WERI-Rb-1 (cell line): ENCODE measurements around the gene NUP62CL.
"Not testable (repeated sequence)": the region's sequence is repeated elsewhere in the genome, so short reads cannot be mapped to it uniquely, and the experiment has no call there.

ENCODE experiments used
- DNase-seq: peaks from one replicate; pipeline ENCODE4 v3.0.0-alpha.2; 2020
- H3K27ac ChIP-seq: fragments of 250-450 bp; sonication (Bioruptor Pico); 2 replicates; pipeline ENCODE4 v1.5.1; 2020; ENCODE audit warnings: mild to moderate bottlenecking, moderate library complexity
- H3K27me3 ChIP-seq: fragments of 250-450 bp; sonication (Bioruptor Pico); 2 replicates; pipeline ENCODE4 v1.5.1; 2021; ENCODE audit warnings: mild to moderate bottlenecking, low read depth, moderate library complexity; ENCODE audit not compliant: insufficient read depth, severe bottlenecking
- H3K36me3 ChIP-seq: fragments of 250-450 bp; sonication (Bioruptor Pico); 2 replicates; pipeline ENCODE4 v1.5.1; 2020; ENCODE audit warnings: mild to moderate bottlenecking, moderate library complexity
- H3K4me3 ChIP-seq: 2 replicates; pipeline ENCODE4 v1.5.1; 2011; ENCODE audit warnings: low read depth, mild to moderate bottlenecking, control low read depth, low read length
- H3K9me3 ChIP-seq: fragments of 250-450 bp; sonication (Bioruptor Pico); 2 replicates; pipeline ENCODE4 v1.5.1; 2021; ENCODE audit warnings: mild to moderate bottlenecking, moderate library complexity; ENCODE audit not compliant: severe bottlenecking
- TF ChIP-seq, protein P1 (sequence below): IDR thresholded peaks from 2 replicates; pipeline ENCODE4 v1.5.1; 2011; ENCODE audit warnings: low read depth, mild to moderate bottlenecking, control low read depth, inconsistent platforms, low read length

NUP62CL gene

DNA sequence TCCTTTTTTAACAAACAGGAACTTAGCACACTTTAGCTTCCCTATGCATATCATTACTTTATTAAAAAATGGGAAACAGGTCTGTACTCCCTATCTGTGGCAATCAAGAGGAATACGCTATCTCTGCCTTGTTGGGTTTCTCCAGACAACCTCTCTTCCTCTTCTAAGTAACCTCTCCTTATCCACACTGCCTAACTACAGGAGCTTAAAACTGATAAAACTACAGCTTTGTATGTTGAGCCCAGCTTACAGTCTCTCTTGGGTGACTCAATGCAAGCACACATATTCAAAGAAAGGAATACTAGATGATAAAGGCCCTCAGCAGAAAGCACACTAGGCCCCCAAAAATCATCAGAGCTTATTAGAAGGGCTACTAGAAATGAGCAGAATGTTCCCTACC, 8.9 kb downstream of the NUP62CL start:
- DNase-seq: no peak
- no peak overlapping the region for H3K4me3 ChIP-seq
- TF ChIP-seq, protein P1, sequence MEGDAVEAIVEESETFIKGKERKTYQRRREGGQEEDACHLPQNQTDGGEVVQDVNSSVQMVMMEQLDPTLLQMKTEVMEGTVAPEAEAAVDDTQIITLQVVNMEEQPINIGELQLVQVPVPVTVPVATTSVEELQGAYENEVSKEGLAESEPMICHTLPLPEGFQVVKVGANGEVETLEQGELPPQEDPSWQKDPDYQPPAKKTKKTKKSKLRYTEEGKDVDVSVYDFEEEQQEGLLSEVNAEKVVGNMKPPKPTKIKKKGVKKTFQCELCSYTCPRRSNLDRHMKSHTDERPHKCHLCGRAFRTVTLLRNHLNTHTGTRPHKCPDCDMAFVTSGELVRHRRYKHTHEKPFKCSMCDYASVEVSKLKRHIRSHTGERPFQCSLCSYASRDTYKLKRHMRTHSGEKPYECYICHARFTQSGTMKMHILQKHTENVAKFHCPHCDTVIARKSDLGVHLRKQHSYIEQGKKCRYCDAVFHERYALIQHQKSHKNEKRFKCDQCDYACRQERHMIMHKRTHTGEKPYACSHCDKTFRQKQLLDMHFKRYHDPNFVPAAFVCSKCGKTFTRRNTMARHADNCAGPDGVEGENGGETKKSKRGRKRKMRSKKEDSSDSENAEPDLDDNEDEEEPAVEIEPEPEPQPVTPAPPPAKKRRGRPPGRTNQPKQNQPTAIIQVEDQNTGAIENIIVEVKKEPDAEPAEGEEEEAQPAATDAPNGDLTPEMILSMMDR: no peak
- no peak overlapping the region for H3K27ac ChIP-seq
- H3K27me3 ChIP-seq: peaks cover 3% of the 10 kb centered on the region
- H3K36me3 ChIP-seq: no peaks in the 10 kb centered on the region
- H3K9me3 ChIP-seq: no peaks in the 10 kb centered on the region

- Histone ChIP-seq H3K27ac (no peak overlapping the region), H3K36me3 (no peaks in the 10 kb centered on the region), H3K9me3 (no peaks in the 10 kb centered on the region), H3K27me3 (peaks cover 13% of the 10 kb centered on the region), H3K4me3 (no peak overlapping the region)
- no peak for DNase-seq
- TF ChIP-seq, protein P1: no peak
These were observed 34.7 kb downstream of the NUP62CL start for GRCh38 chrX:107171369-107172102.

DNA sequence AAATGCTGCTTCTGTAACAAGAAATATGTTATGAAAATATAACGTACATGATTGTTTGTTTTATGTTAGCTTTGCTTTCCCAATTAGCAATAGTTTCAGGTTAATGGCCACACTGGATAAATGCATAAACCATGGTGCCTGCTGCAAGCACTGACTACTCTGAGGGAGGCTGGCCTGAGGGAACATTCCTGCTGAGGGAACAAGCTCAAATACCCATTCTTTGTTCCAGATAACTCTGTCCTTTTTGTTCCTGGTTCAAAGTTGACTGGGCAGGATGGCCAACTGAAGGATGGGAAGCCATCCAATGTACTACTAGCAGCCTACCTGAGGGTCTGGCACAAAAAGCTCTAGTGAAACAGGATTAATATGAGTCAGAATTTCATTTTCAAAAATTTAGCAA, 37.5 kb downstream of the NUP62CL start:
- H3K4me3 ChIP-seq: no peak overlapping the region
- TF ChIP-seq, protein P1: no peak

GRCh38 chrX:107168257-107168656, 38.0 kb downstream of the NUP62CL start:
- no peaks in the 10 kb centered on the region for H3K36me3 ChIP-seq
- no peak overlapping the region for H3K27ac ChIP-seq
- no peaks in the 10 kb centered on the region for H3K9me3 ChIP-seq
- peaks cover 10% of the 10 kb centered on the region for H3K27me3 ChIP-seq
- DNase-seq: no peak
- TF ChIP-seq, protein P1: no peak
- no peak overlapping the region for H3K4me3 ChIP-seq

More for the DNA sequence above, 37.5 kb downstream of the NUP62CL start:
- Histone ChIP-seq H3K27ac (no peak overlapping the region), H3K9me3 (no peaks in the 10 kb centered on the region), H3K27me3 (peaks cover 10% of the 10 kb centered on the region), H3K36me3 (no peaks in the 10 kb centered on the region)
- DNase-seq: no peak

- Histone ChIP-seq H3K9me3 (no peaks in the 10 kb centered on the region), H3K27me3 (peaks cover 10% of the 10 kb centered on the region), H3K4me3 (no peak overlapping the region), H3K27ac (no peak overlapping the region), H3K36me3 (no peaks in the 10 kb centered on the region)
- no peak for DNase-seq
- TF ChIP-seq, protein P1: no peak
These were observed 38.9 kb downstream of the NUP62CL start for GRCh38 chrX:107167163-107167921.

DNA sequence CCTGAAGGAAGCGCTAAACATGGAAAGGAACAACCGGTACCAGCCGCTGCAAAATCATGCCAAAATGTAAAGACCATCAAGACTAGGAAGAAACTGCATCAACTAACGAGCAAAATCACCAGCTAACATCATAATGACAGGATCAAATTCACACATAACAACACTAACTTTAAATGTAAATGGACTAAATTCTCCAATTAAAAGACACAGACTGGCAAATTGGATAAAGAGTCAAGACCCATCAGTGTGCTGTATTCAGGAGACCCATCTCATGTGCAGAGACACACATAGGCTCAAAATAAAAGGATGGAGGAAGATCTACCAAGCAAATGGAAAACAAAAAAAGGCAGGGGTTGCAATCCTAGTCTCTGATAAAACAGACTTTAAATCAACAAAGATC, 48.6 kb downstream of the NUP62CL start:
- not testable (repeated sequence) for H3K36me3 ChIP-seq, H3K27me3 ChIP-seq, H3K27ac ChIP-seq, H3K9me3 ChIP-seq, H3K4me3 ChIP-seq, DNase-seq

GRCh38 chrX:107155621-107156430, 50.4 kb downstream of the NUP62CL start:
- not testable (repeated sequence) for H3K4me3 ChIP-seq, H3K36me3 ChIP-seq, H3K9me3 ChIP-seq, DNase-seq, H3K27ac ChIP-seq, H3K27me3 ChIP-seq
